ENCODE measurements around the gene SIRT3. TPM values are rescaled to one million over a fixed set of nuclear protein-coding genes. Genes with fewer than 3 reads are reported as not detected.

Gene SIRT3
- total RNA-seq, 4 donors from 2014 or later: 8.1 to 48.0 (median 14.7) TPM

DNA sequence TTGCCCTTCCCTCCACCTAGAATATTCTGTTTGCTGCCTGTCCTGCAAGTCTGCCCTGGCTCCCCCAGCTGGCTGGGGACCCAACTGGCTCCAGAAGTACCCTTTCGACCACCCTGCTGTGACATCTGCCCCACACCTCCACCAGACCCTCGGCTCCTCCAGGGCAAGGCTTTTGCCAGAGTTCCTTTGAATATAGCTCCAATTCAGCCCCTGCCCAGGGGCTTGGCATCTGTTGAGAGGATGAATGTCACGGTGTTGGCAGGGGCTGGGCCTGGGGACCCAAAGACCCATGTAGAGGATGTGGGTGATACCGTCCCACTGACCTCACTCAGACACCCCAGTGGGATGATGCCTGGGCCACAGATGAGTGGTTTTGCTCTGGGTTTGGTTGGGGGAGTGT, 46.0 kb upstream of the SIRT3 start:
- TF ChIP-seq, protein P1, sequence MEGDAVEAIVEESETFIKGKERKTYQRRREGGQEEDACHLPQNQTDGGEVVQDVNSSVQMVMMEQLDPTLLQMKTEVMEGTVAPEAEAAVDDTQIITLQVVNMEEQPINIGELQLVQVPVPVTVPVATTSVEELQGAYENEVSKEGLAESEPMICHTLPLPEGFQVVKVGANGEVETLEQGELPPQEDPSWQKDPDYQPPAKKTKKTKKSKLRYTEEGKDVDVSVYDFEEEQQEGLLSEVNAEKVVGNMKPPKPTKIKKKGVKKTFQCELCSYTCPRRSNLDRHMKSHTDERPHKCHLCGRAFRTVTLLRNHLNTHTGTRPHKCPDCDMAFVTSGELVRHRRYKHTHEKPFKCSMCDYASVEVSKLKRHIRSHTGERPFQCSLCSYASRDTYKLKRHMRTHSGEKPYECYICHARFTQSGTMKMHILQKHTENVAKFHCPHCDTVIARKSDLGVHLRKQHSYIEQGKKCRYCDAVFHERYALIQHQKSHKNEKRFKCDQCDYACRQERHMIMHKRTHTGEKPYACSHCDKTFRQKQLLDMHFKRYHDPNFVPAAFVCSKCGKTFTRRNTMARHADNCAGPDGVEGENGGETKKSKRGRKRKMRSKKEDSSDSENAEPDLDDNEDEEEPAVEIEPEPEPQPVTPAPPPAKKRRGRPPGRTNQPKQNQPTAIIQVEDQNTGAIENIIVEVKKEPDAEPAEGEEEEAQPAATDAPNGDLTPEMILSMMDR (IDR thresholded peaks at IDR 0.05; ENCODE audit: low read depth): no peak

DNA sequence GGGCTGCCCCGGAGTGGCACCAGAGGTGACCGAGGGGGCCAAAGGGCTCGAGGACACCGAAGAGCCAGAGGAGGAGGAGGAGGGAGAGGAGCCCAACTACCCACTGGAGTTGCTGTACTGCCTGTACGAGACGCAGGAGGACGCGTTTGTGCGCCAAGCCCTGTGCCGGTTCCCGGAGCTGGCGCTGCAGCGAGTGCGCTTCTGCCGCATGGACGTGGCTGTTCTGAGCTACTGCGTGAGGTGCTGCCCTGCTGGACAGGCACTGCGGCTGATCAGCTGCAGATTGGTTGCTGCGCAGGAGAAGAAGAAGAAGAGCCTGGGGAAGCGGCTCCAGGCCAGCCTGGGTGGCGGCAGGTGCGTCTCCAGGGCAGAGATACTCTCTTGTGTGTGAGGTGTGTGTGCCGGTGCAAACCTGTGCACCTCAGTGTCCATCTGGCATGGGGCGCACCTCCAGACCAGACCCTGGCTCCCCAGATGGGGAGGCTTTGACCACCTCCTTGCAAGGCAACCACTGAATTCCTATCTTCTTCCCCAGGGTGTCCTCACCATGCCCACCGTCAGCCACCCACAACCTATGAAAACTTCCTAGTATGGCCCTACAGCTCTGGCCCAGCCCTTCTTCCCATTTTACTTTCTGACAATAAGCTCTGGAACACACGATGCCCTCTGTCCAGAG, 45.5 kb upstream of the SIRT3 start:
- TF ChIP-seq, protein P1 (IDR thresholded peaks at IDR 0.05; ENCODE audit: low read depth): no peak

DNA sequence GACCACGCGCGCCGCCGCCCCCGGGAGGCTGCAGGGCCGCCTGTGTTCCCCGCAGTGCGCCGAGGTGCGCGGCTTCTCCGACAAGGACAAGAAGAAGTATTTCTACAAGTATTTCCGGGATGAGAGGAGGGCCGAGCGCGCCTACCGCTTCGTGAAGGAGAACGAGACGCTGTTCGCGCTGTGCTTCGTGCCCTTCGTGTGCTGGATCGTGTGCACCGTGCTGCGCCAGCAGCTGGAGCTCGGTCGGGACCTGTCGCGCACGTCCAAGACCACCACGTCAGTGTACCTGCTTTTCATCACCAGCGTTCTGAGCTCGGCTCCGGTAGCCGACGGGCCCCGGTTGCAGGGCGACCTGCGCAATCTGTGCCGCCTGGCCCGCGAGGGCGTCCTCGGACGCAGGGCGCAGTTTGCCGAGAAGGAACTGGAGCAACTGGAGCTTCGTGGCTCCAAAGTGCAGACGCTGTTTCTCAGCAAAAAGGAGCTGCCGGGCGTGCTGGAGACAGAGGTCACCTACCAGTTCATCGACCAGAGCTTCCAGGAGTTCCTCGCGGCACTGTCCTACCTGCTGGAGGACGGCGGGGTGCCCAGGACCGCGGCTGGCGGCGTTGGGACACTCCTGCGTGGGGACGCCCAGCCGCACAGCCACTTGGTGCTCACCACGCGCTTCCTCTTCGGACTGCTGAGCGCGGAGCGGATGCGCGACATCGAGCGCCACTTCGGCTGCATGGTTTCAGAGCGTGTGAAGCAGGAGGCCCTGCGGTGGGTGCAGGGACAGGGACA, 44.8 kb upstream of the SIRT3 start:
- TF ChIP-seq, protein P1 (IDR thresholded peaks at IDR 0.05; ENCODE audit: low read depth): no peak

DNA sequence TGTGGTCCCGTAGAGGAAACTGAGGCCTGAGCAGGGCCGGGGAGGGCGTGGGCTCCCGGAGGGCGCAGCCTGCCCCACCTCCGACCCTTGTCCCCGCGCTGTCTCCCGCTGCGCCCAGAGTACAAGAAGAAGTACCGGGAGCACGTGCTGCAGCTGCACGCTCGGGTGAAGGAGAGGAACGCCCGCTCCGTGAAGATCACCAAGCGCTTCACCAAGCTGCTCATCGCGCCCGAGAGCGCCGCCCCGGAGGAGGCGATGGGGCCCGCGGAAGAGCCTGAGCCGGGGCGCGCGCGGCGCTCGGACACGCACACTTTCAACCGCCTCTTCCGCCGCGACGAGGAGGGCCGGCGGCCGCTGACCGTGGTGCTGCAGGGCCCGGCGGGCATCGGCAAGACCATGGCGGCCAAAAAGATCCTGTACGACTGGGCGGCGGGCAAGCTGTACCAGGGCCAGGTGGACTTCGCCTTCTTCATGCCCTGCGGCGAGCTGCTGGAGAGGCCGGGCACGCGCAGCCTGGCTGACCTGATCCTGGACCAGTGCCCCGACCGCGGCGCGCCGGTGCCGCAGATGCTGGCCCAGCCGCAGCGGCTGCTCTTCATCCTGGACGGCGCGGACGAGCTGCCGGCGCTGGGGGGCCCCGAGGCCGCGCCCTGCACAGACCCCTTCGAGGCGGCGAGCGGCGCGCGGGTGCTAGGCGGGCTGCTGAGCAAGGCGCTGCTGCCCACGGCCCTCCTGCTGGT, 44.0 kb upstream of the SIRT3 start:
- TF ChIP-seq, protein P1 (IDR thresholded peaks at IDR 0.05; ENCODE audit: low read depth): no peak

DNA sequence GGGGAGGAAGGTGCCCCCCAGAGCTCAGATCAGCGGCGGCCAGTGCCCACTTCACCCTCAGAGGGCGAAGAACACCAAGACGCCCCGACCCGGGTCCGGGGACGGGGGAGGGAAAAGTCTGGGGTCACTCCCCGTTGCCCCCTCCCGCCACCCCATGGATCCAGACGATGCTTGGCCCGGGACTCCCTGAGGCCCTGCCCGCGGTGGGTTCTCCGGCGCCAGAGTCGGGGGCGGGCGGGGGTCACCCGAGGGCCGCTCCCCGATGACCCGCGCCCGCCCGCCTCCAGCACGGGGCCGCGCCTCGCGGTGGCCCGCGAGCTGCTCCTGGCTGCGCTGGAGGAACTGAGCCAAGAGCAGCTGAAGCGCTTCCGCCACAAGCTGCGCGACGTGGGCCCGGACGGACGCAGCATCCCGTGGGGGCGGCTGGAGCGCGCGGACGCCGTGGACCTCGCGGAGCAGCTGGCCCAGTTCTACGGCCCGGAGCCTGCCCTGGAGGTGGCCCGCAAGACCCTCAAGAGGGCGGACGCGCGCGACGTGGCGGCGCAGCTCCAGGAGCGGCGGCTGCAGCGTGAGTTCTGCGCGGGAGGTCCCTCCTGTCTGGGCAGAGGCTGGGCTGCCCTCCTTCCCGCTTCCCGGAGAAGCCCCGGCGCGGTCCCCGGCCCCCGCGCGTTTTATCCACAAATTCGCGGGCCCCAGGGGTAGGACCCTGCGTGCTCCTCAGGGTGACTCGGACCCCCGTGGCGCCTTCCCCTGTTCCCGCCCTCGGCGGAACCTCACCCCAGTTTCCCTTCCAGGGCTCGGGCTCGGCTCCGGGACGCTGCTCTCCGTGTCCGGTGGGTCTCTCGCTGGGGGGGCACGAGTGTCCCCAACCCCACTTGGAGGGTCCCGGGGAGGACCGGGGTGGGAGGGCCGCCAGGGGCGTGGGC, 43.2 kb upstream of the SIRT3 start:
- TF ChIP-seq, protein P1 (IDR thresholded peaks at IDR 0.05; ENCODE audit: low read depth): no peak

DNA sequence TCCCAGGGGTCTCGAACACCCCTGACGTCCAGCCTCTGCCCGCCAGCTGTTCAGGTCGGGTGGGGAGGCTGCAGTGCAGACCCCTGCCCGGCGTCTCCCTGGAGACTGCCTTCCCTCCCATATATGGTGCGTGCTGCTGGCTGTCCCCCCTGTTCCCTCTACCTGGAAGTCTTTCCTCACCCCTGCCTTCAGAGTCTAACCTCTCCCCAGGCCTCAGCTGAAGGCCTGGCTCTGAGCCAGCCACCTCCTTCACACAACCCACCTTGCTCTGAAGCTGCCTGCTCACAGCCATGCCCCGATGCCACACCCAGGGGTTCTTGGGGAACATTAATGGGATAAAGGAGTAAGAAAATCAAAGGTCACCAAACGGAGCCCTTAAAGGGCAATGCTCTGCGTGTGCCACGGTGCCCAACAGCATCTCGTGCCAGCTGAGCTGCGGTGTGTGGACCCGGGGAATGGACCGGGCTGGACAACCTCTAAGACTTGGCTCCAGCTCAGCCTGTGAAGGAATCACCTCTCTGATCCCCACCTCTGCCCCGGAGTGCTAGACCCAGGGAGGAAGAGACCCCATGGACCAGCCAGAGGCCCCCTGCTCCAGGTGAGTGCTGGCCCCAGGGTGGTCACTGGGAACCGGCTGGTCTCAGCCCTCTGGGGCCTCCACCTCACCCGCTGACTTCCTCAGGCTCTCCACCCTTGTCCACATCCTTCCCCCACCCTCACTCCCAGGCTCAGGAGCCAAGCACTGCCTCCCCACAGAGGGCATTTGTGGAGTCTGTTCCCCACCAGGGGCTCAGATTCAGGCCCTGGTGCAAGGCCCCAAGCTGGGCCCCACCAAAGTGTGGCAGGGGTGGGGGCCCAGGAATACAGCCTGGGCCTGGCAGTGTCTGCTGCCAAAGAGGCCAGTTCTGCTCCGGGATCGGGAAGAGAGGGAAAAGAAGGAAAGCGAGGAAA, 42.1 kb upstream of the SIRT3 start, which contains the start of gene NLRP6:
TSS of gene NLRP6 (plus strand) at position 407 of the 951 bp plus-strand sequence. CDS start at position 570, 163 bp downstream.
- TF ChIP-seq, protein P1 (IDR thresholded peaks at IDR 0.05; ENCODE audit: low read depth): no peak
